ENCODE data around the gene COMT. TPM values are rescaled to one million over a fixed set of nuclear protein-coding genes. Genes with fewer than 3 reads are reported as not detected.

Gene COMT
- total and polyA plus RNA-seq, 9 of the 15 experiments (the other 6 are each of a cell fraction or from before 2014, with no cell fraction given), result 12.5 to 351 (median 155) TPM

DNA sequence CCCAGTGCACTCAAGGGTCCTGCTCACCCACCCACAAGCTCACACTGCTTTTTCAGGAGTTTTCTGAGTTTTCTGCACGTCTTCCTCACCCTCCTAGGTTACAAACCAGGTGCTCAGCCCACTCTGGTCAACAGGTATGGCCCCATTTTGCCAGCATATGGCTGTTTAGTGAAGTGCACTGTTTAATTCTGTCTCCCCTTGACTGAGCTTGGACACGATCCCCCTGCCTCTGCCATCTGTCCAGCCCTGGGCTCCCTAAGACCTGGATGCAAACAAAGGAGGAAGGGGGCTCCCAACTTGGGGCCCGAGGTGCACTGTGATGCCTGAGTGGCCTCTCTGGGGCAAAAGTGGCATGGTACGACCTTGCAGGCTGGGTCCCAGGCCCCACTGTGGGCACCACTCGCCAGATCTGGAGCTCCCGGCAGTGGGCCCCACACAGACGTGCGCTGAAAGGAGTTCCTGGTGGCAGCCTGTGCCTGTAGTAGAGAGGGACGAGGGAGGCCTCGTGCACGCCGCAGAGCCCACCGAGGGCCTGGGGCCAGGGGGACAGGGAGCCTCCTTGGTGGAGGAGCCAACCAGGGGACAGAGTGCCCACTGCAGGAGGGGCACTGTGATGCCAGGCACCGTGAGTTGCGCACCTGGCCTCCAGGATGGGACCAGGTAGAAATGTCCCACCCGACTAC lies 37.3 kb upstream of the COMT start (continued):
- no peak for TF ChIP-seq THRAP3 (IDR thresholded peaks at IDR 0.05; ENCODE audit: borderline replicate concordance)
- no peak for TF ChIP-seq ELF4 (CRISPR knock-in tag; IDR thresholded peaks at IDR 0.05)
- no peak for TF ChIP-seq HOXB6 (CRISPR knock-in tag; IDR thresholded peaks at IDR 0.05; ENCODE audit: borderline replicate concordance)
- no peak for TF ChIP-seq PPARD (CRISPR knock-in tag; IDR thresholded peaks at IDR 0.05)
- TF ChIP-seq ZC3H8 (IDR thresholded peaks at IDR 0.05), result no peak
- no peak for TF ChIP-seq ZNF668 (CRISPR knock-in tag; IDR thresholded peaks at IDR 0.05)
- no peak for TF ChIP-seq HDAC1 (IDR thresholded peaks at IDR 0.05)
- no peak for TF ChIP-seq ETV5 (CRISPR knock-in tag; IDR thresholded peaks at IDR 0.05; ENCODE audit: low read depth)
- no peak for TF ChIP-seq FOXA1 (IDR thresholded peaks at IDR 0.05; ENCODE audit: borderline replicate concordance)
- TF ChIP-seq, protein P1, sequence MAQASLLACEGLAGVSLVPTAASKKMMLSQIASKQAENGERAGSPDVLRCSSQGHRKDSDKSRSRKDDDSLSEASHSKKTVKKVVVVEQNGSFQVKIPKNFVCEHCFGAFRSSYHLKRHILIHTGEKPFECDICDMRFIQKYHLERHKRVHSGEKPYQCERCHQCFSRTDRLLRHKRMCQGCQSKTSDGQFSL (CRISPR knock-in tag; IDR thresholded peaks at IDR 0.05), result no peak
- TF ChIP-seq, protein P1 (tag; IDR thresholded peaks at IDR 0.05), result no peak
- TF ChIP-seq ZNF696 (CRISPR knock-in tag; conservative IDR thresholded peaks at IDR 0.05), result no peak
- no peak for TF ChIP-seq KDM5B (IDR thresholded peaks at IDR 0.05; ENCODE audit: insufficient replicate concordance, low read depth, low read length)
- TF ChIP-seq RFX7 (CRISPR knock-in tag; IDR thresholded peaks at IDR 0.05), result no peak
